GM13976 (cell line): ENCODE data around the gene AKR7A2.
A peak's percentile ranks its signal among the peaks of the same experiment; 100 is the strongest.
"Not testable (repeated sequence)": the region's sequence is repeated elsewhere in the genome, so short reads cannot be mapped to it uniquely, and the experiment has no call there.

Experiments
- DNase-seq: peaks from one replicate; pipeline ENCODE4 v3.0.0; 2012; ENCODE audit warnings: low spot score
- CTCF ChIP-seq: IDR thresholded peaks from 2 replicates; pipeline ENCODE4 v1.5.1; 2012; ENCODE audit warnings: borderline replicate concordance, mild to moderate bottlenecking; ENCODE audit not compliant: insufficient read depth; ENCODE audit errors: extremely low read depth, missing control alignments, control extremely low read depth
- in situ Hi-C: fragments of 300-500 bp; cut with MboI; formaldehyde crosslinking; loops from one replicate; pipeline ENCODE4 v1.12.0; 2022; ENCODE audit warnings: low sequenced_read_pairs, mixed read lengths, inconsistent platforms; ENCODE audit not compliant: unreplicated experiment

AKR7A2 gene

GRCh38 chr1:19274636-19275035, 37.3 kb downstream of the AKR7A2 start:
- in situ Hi-C loops = no loop called here
- no peak for TF ChIP-seq CTCF
- no peak for DNase-seq

GRCh38 chr1:19273844-19274531, 38.0 kb downstream of the AKR7A2 start:
- DNase-seq, in situ Hi-C loops: not testable (repeated sequence)
- peak; percentile 5 for TF ChIP-seq CTCF

GRCh38 chr1:19273106-19273843, 38.7 kb downstream of the AKR7A2 start:
- no peak for DNase-seq
- in situ Hi-C loops = no loop called here
- TF ChIP-seq CTCF = no peak

- in situ Hi-C loops = no loop called here
- no peak for DNase-seq
- TF ChIP-seq CTCF = no peak
Measured at GRCh38 chr1:19272064-19272463, 39.9 kb downstream of the AKR7A2 start.

- DNase-seq, in situ Hi-C loops: not testable (repeated sequence)
Measured at GRCh38 chr1:19270343-19270730, 41.6 kb downstream of the AKR7A2 start.

GRCh38 chr1:19269427-19270342, 42.3 kb downstream of the AKR7A2 start:
- DNase-seq, in situ Hi-C loops: not testable (repeated sequence)

- TF ChIP-seq CTCF = no peak
- no peak for DNase-seq
- in situ Hi-C loops = no loop called here
Measured at GRCh38 chr1:19268445-19268844, 43.5 kb downstream of the AKR7A2 start.
